GM21367 (cell line): ENCODE data around the gene CAPN1.
"Not testable (repeated sequence)": the region's sequence is repeated elsewhere in the genome, so short reads cannot be mapped to it uniquely, and the experiment has no call there.

Experiments used
- ATAC-seq: cut with Tn5 transposase; IDR thresholded peaks from one replicate; pipeline ENCODE4 v1.9.1; 2021; ENCODE audit not compliant: unreplicated experiment

CAPN1 gene

GRCh38 chr11:65159012-65159411 is 22.7 kb upstream of the CAPN1 start:
- no peak for ATAC-seq

- ATAC-seq, result no peak
Measured at GRCh38 chr11:65160643-65161042, 21.1 kb upstream of the CAPN1 start.

GRCh38 chr11:65163684-65164083 is 18.0 kb upstream of the CAPN1 start:
- ATAC-seq, result no peak

- no peak for ATAC-seq
Measured at GRCh38 chr11:65165410-65166317, 16.1 kb upstream of the CAPN1 start.

GRCh38 chr11:65166893-65167292 is 14.8 kb upstream of the CAPN1 start:
- no peak for ATAC-seq

- ATAC-seq, result no peak
Measured at GRCh38 chr11:65167656-65168055, 14.1 kb upstream of the CAPN1 start.

- no peak for ATAC-seq
Measured at GRCh38 chr11:65169164-65169641, 12.5 kb upstream of the CAPN1 start.

GRCh38 chr11:65170058-65170534 is 11.6 kb upstream of the CAPN1 start, which contains the start of gene SPDYC:
Gene SPDYC, plus strand, starts transcription at chr11:65170233. Its CDS starts 1,125 bp downstream, at chr11:65171358.
- ATAC-seq, result no peak

GRCh38 chr11:65172600-65172999 is 9.1 kb upstream of the CAPN1 start:
- no peak for ATAC-seq

GRCh38 chr11:65174571-65175010 is 7.1 kb upstream of the CAPN1 start:
- ATAC-seq, result not testable (repeated sequence)

GRCh38 chr11:65180877-65181568 is 705 bp upstream of the CAPN1 start:
- peak; percentile 50 for ATAC-seq

- ATAC-seq, result no peak
Measured at GRCh38 chr11:65182258-65183170, 786 bp downstream of the CAPN1 start.

- ATAC-seq, result no peak
Measured at GRCh38 chr11:65183201-65183891, 1.6 kb downstream of the CAPN1 start.

- ATAC-seq, result no peak
Measured at GRCh38 chr11:65184146-65184545, 2.4 kb downstream of the CAPN1 start.

- ATAC-seq, result no peak
Measured at GRCh38 chr11:65185171-65185570, 3.4 kb downstream of the CAPN1 start.

GRCh38 chr11:65185869-65186341 is 4.2 kb downstream of the CAPN1 start:
- ATAC-seq, result no peak

GRCh38 chr11:65186701-65187100 is 5.0 kb downstream of the CAPN1 start:
- ATAC-seq, result no peak

GRCh38 chr11:65187146-65187675 is 5.5 kb downstream of the CAPN1 start:
- ATAC-seq, result no peak

- no peak for ATAC-seq
Measured at GRCh38 chr11:65187971-65188461, 6.3 kb downstream of the CAPN1 start.
